ENCODE measurements around the gene EDARADD.
"Not testable (repeated sequence)": the region's sequence is repeated elsewhere in the genome, so short reads cannot be mapped to it uniquely, and the experiment has no call there.

Gene EDARADD

GRCh38 chr1:236458996-236459395 is 64.9 kb downstream of the EDARADD start:
- H3K4me3 ChIP-seq (ENCODE audit: low read length), result no peak overlapping the region
- TF ChIP-seq, protein P1, sequence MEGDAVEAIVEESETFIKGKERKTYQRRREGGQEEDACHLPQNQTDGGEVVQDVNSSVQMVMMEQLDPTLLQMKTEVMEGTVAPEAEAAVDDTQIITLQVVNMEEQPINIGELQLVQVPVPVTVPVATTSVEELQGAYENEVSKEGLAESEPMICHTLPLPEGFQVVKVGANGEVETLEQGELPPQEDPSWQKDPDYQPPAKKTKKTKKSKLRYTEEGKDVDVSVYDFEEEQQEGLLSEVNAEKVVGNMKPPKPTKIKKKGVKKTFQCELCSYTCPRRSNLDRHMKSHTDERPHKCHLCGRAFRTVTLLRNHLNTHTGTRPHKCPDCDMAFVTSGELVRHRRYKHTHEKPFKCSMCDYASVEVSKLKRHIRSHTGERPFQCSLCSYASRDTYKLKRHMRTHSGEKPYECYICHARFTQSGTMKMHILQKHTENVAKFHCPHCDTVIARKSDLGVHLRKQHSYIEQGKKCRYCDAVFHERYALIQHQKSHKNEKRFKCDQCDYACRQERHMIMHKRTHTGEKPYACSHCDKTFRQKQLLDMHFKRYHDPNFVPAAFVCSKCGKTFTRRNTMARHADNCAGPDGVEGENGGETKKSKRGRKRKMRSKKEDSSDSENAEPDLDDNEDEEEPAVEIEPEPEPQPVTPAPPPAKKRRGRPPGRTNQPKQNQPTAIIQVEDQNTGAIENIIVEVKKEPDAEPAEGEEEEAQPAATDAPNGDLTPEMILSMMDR (conservative IDR thresholded peaks at IDR 0.05; ENCODE audit: low read depth, low read length), result no peak
- no peak for DNase-seq (ENCODE audit: low read depth)

GRCh38 chr1:236460103-236460502 is 66.0 kb downstream of the EDARADD start:
- TF ChIP-seq, protein P1 (conservative IDR thresholded peaks at IDR 0.05; ENCODE audit: low read depth, low read length), result no peak
- no peak overlapping the region for H3K4me3 ChIP-seq (ENCODE audit: low read length)
- no peak for DNase-seq (ENCODE audit: low read depth)

DNA sequence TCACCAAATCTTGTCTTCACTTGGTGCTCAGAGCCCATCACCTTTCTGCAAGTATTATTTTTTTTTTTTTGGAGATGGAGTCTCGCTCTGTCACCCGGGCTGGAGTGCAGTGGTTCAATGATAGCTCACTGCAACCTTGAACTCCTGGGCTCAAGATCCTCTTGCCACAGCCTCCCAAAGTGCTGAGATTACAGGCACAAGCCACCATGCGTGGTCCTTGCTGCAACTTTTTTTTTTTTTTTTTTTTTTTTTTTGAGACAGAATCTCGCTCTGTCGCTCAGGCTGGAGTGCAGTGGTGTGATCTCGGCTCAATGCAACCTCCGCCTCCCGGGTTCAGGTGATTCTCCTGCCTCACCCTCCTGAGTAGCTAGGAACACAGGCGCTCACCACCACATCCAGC is 70.1 kb downstream of the EDARADD start:
- H3K4me3 ChIP-seq (ENCODE audit: low read length); DNase-seq (ENCODE audit: low read depth): not testable (repeated sequence)

GRCh38 chr1:236465231-236465958 is 71.3 kb downstream of the EDARADD start:
- TF ChIP-seq, protein P1 (conservative IDR thresholded peaks at IDR 0.05; ENCODE audit: low read depth, low read length), result no peak
- no peak for DNase-seq (ENCODE audit: low read depth)
- H3K4me3 ChIP-seq (ENCODE audit: low read length), result no peak overlapping the region

- TF ChIP-seq, protein P1 (conservative IDR thresholded peaks at IDR 0.05; ENCODE audit: low read depth, low read length), result no peak
- H3K4me3 ChIP-seq (ENCODE audit: low read length), result no peak overlapping the region
- no peak for DNase-seq (ENCODE audit: low read depth)
Observed at GRCh38 chr1:236465959-236466303, 71.8 kb downstream of the EDARADD start.

DNA sequence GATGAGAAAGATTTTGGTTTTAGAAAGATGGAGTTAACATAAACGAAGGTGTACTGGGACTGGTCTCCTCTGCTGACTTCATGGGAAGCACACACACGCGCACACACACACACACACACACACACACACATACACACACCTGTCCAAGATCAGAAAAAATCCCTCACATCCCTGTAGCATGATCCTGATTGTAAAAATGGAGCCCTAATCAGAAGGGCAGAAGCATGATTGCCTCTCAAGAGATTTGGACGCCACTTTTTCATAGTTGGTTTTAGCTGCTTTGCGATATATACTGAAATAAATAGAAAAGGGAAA is 73.2 kb downstream of the EDARADD start:
- H3K4me3 ChIP-seq (ENCODE audit: low read length), result no peak overlapping the region
- TF ChIP-seq, protein P1 (conservative IDR thresholded peaks at IDR 0.05; ENCODE audit: low read depth, low read length), result no peak

DNA sequence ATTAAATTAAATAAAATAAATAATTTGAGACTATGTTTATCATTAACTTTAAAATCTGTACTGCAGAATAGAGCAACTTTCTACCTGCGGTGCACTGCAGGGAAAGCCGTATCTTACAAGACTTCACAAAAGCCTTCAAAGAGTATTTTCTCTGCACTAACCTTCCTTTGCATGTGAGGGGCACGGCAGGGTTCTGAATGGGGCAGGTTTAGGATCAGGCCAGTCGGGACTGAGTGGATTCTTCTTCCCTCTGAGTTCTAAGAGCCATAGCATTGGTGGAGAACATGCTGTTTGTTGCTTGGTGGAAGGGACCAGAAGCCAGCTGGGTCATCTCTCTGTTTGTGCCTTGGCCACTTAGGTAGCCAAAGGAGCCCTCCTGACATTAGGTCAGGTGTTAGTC is 74.5 kb downstream of the EDARADD start:
- H3K4me3 ChIP-seq (ENCODE audit: low read length), result no peak overlapping the region
- TF ChIP-seq, protein P1 (conservative IDR thresholded peaks at IDR 0.05; ENCODE audit: low read depth, low read length), result no peak
- no peak for DNase-seq (ENCODE audit: low read depth)

More for the DNA sequence above, 73.2 kb downstream of the EDARADD start:
- DNase-seq (ENCODE audit: low read depth), result no peak
